ENCODE data around the gene PHF8. TPM values are rescaled to one million over a fixed set of nuclear protein-coding genes. Genes with fewer than 3 reads are reported as not detected.

Gene PHF8
- total RNA-seq, 5 donors from 2014 or later (not counting 1 experiment from before 2014, with no cell fraction given) = 52.3 to 68.1 (median 63.7) TPM

GRCh38 chrX:53940180-53940579 lies 104.1 kb downstream of the PHF8 start:
- Mint-ChIP-seq H3K27ac (no peak overlapping the region), H3K9me3 (no peaks in the 10 kb centered on the region), H3K36me3 (peaks cover 51% of the 10 kb centered on the region), H3K27me3 (peaks cover 0 to 9% of the 10 kb centered on the region in 2 donors), H3K4me1 (peaks cover 11 to 26% (median 21%) of the 10 kb centered on the region in 3 donors), H3K4me3 (no peak overlapping the region)
- ATAC-seq (replicated peaks in 1 of 4) (no peak), DNase-seq (no peak)
- Histone ChIP-seq H3K9me3 (no peaks in the 10 kb centered on the region), H3K27ac (ENCODE audit: low read length) (no peak overlapping the region), H3K27me3 (replicated peaks in 1 of 2; ENCODE audit: control insufficient read depth in 2 of 2, extremely low read depth in 1 of 2, insufficient read depth in 2 of 2, low read length in 1 of 2) (no peaks in the 10 kb centered on the region), H3K36me3 (ENCODE audit: control insufficient read depth in 2 of 2, extremely low read depth in 1 of 2, insufficient read depth in 1 of 2, low read length in 1 of 2) (peaks cover 8 to 63% of the 10 kb centered on the region in 2 donors), H3K4me3 (ENCODE audit: control insufficient read depth in 1 of 2, extremely low read depth in 1 of 2, low read length in 1 of 2) (no peak overlapping the region), H3K4me1 (ENCODE audit: control insufficient read depth in 1 of 2, extremely low read depth in 1 of 2, insufficient read depth in 2 of 2, low read length in 2 of 2) (peaks cover 0 to 4% of the 10 kb centered on the region in 2 experiments)
- CTCF ChIA-PET = no interaction called here
- POLR2A ChIA-PET = no interaction called here
- WGBS (ENCODE audit: insufficient coverage) = 98% methylated on average over 7 of the region's 8 CpGs

- H3K27me3 Mint-ChIP-seq = peaks cover 0 to 9% of the 10 kb centered on the region in 2 donors
- H3K4me3 Mint-ChIP-seq = no peak overlapping the region
- no CpG with 5 or more reads among the region's 3 CpGs for WGBS (ENCODE audit: insufficient coverage)
- ChIA-PET CTCF (no interaction called here), POLR2A (no interaction called here)
- no peak overlapping the region for H3K27ac Mint-ChIP-seq
- H3K36me3 Mint-ChIP-seq = peaks cover 50% of the 10 kb centered on the region
- no peak overlapping the region for H3K4me3 ChIP-seq (ENCODE audit: control insufficient read depth in 1 of 2, extremely low read depth in 1 of 2, low read length in 1 of 2)
- H3K27me3 ChIP-seq (replicated peaks in 1 of 2; ENCODE audit: control insufficient read depth in 2 of 2, extremely low read depth in 1 of 2, insufficient read depth in 2 of 2, low read length in 1 of 2) = no peaks in the 10 kb centered on the region
- H3K36me3 ChIP-seq (ENCODE audit: control insufficient read depth in 2 of 2, extremely low read depth in 1 of 2, insufficient read depth in 1 of 2, low read length in 1 of 2) = peaks cover 8 to 62% of the 10 kb centered on the region in 2 donors
- DNase-seq (no peak), ATAC-seq (replicated peaks in 1 of 4) (no peak)
- H3K9me3 ChIP-seq = no peaks in the 10 kb centered on the region
- H3K4me1 ChIP-seq (ENCODE audit: control insufficient read depth in 1 of 2, extremely low read depth in 1 of 2, insufficient read depth in 2 of 2, low read length in 2 of 2) = peaks cover 0 to 4% of the 10 kb centered on the region in 2 experiments
- H3K9me3 Mint-ChIP-seq = no peaks in the 10 kb centered on the region
- H3K27ac ChIP-seq (ENCODE audit: low read length) = no peak overlapping the region
- peaks cover 11 to 30% (median 21%) of the 10 kb centered on the region in 3 donors for H3K4me1 Mint-ChIP-seq
Measured at GRCh38 chrX:53939127-53939526, 105.1 kb downstream of the PHF8 start.

GRCh38 chrX:53930515-53931380 lies 113.5 kb downstream of the PHF8 start:
- peaks cover 5 to 10% (median 5%) of the 10 kb centered on the region in 3 donors for H3K4me1 Mint-ChIP-seq
- H3K9me3 Mint-ChIP-seq = no peaks in the 10 kb centered on the region
- Histone ChIP-seq H3K27me3 (replicated peaks in 1 of 2; ENCODE audit: control insufficient read depth in 2 of 2, extremely low read depth in 1 of 2, insufficient read depth in 2 of 2, low read length in 1 of 2) (no peaks in the 10 kb centered on the region), H3K36me3 (ENCODE audit: control insufficient read depth in 2 of 2, extremely low read depth in 1 of 2, insufficient read depth in 1 of 2, low read length in 1 of 2) (no peaks in the 10 kb centered on the region), H3K27ac (ENCODE audit: low read length) (no peak overlapping the region), H3K4me1 (ENCODE audit: control insufficient read depth in 1 of 2, extremely low read depth in 1 of 2, insufficient read depth in 2 of 2, low read length in 2 of 2) (peaks cover 0 to 4% of the 10 kb centered on the region in 2 experiments), H3K4me3 (ENCODE audit: control insufficient read depth in 1 of 2, extremely low read depth in 1 of 2, low read length in 1 of 2) (no peak overlapping the region), H3K9me3 (no peaks in the 10 kb centered on the region)
- CTCF ChIA-PET = no interaction called here
- H3K27ac Mint-ChIP-seq = no peak overlapping the region
- WGBS (ENCODE audit: insufficient coverage) = 72% methylated on average over 2 of the region's 5 CpGs
- no peak for ATAC-seq (replicated peaks in 1 of 4)
- H3K4me3 Mint-ChIP-seq = no peak overlapping the region
- POLR2A ChIA-PET = no interaction called here
- no peak for DNase-seq
- no peaks in the 10 kb centered on the region for H3K36me3 Mint-ChIP-seq
- peaks cover 0 to 4% of the 10 kb centered on the region in 2 donors for H3K27me3 Mint-ChIP-seq

GRCh38 chrX:53926030-53926429 lies 118.2 kb downstream of the PHF8 start:
- DNase-seq = no peak
- Histone ChIP-seq H3K9me3 (no peaks in the 10 kb centered on the region), H3K4me1 (ENCODE audit: control insufficient read depth in 1 of 2, extremely low read depth in 1 of 2, insufficient read depth in 2 of 2, low read length in 2 of 2) (no peaks in the 10 kb centered on the region), H3K4me3 (ENCODE audit: control insufficient read depth in 1 of 2, extremely low read depth in 1 of 2, low read length in 1 of 2) (no peak overlapping the region), H3K27ac (ENCODE audit: low read length) (no peak overlapping the region), H3K27me3 (replicated peaks in 1 of 2; ENCODE audit: control insufficient read depth in 2 of 2, extremely low read depth in 1 of 2, insufficient read depth in 2 of 2, low read length in 1 of 2) (no peaks in the 10 kb centered on the region), H3K36me3 (ENCODE audit: control insufficient read depth in 2 of 2, extremely low read depth in 1 of 2, insufficient read depth in 1 of 2, low read length in 1 of 2) (no peaks in the 10 kb centered on the region)
- POLR2A ChIA-PET = no interaction called here
- Mint-ChIP-seq H3K9me3 (no peaks in the 10 kb centered on the region), H3K27me3 (peaks cover 0 to 4% of the 10 kb centered on the region in 2 donors), H3K4me1 (no peaks in the 10 kb centered on the region), H3K27ac (no peak overlapping the region), H3K36me3 (no peaks in the 10 kb centered on the region), H3K4me3 (no peak overlapping the region)
- no CpG with 5 or more reads among the region's 5 CpGs for WGBS (ENCODE audit: insufficient coverage)
- CTCF ChIA-PET = interaction anchor here in 1 of 2 donors (0.6 kb wide), 1 partner anchor 8 kb away, joined by 13 read pairs; no protein-coding TSS in a partner anchor
- no peak for ATAC-seq (replicated peaks in 1 of 4)

- Histone ChIP-seq H3K27me3 (replicated peaks in 1 of 2; ENCODE audit: control insufficient read depth in 2 of 2, extremely low read depth in 1 of 2, insufficient read depth in 2 of 2, low read length in 1 of 2) (no peaks in the 10 kb centered on the region), H3K9me3 (no peaks in the 10 kb centered on the region), H3K4me1 (ENCODE audit: control insufficient read depth in 1 of 2, extremely low read depth in 1 of 2, insufficient read depth in 2 of 2, low read length in 2 of 2) (no peaks in the 10 kb centered on the region), H3K4me3 (ENCODE audit: control insufficient read depth in 1 of 2, extremely low read depth in 1 of 2, low read length in 1 of 2) (no peak overlapping the region), H3K36me3 (ENCODE audit: control insufficient read depth in 2 of 2, extremely low read depth in 1 of 2, insufficient read depth in 1 of 2, low read length in 1 of 2) (no peaks in the 10 kb centered on the region), H3K27ac (ENCODE audit: low read length) (no peak overlapping the region)
- ATAC-seq (replicated peaks in 1 of 4) = no peak
- no peak for DNase-seq
- Mint-ChIP-seq H3K9me3 (no peaks in the 10 kb centered on the region), H3K4me1 (no peaks in the 10 kb centered on the region), H3K27me3 (peaks cover 3 to 11% of the 10 kb centered on the region in 2 donors), H3K27ac (no peak overlapping the region), H3K36me3 (no peaks in the 10 kb centered on the region), H3K4me3 (no peak overlapping the region)
- POLR2A ChIA-PET = no interaction called here
- CTCF ChIA-PET = no interaction called here
Measured at GRCh38 chrX:53918702-53919101, 125.6 kb downstream of the PHF8 start.

GRCh38 chrX:53900623-53901022 lies 143.7 kb downstream of the PHF8 start:
- Mint-ChIP-seq H3K27me3 (peaks cover 0 to 3% of the 10 kb centered on the region in 2 donors), H3K36me3 (no peaks in the 10 kb centered on the region), H3K27ac (no peak overlapping the region), H3K4me1 (no peaks in the 10 kb centered on the region), H3K9me3 (peaks cover 0 to 3% (median 0%) of the 10 kb centered on the region in 3 donors), H3K4me3 (no peak overlapping the region)
- ChIA-PET POLR2A (no interaction called here), CTCF (no interaction called here)
- no peak overlapping the region for H3K4me3 ChIP-seq (ENCODE audit: control insufficient read depth in 1 of 2, extremely low read depth in 1 of 2, low read length in 1 of 2)
- no peaks in the 10 kb centered on the region for H3K36me3 ChIP-seq (ENCODE audit: control insufficient read depth in 2 of 2, extremely low read depth in 1 of 2, insufficient read depth in 1 of 2, low read length in 1 of 2)
- no peaks in the 10 kb centered on the region for H3K9me3 ChIP-seq
- DNase-seq (no peak), ATAC-seq (replicated peaks in 1 of 4) (no peak)
- WGBS (ENCODE audit: insufficient coverage) = 88% methylated on average over 1 of the region's 5 CpGs
- H3K4me1 ChIP-seq (ENCODE audit: control insufficient read depth in 1 of 2, extremely low read depth in 1 of 2, insufficient read depth in 2 of 2, low read length in 2 of 2) = no peaks in the 10 kb centered on the region
- H3K27ac ChIP-seq (ENCODE audit: low read length) = no peak overlapping the region
- H3K27me3 ChIP-seq (replicated peaks in 1 of 2; ENCODE audit: control insufficient read depth in 2 of 2, extremely low read depth in 1 of 2, insufficient read depth in 2 of 2, low read length in 1 of 2) = no peaks in the 10 kb centered on the region

Data from T-cell (primary cell).